Astrocyte of the spinal cord (primary cell): ENCODE measurements around the gene CCNB2.
A peak's percentile ranks its signal among the peaks of the same experiment; 100 is the strongest.

Source experiments
- DNase-seq: peaks from one replicate; pipeline ENCODE4 v3.0.0; 2011; ENCODE audit warnings: low read depth, low spot score
- H3K4me3 ChIP-seq: 2 replicates; pipeline ENCODE4 v1.5.1; 2011; ENCODE audit warnings: low read depth, mild to moderate bottlenecking, low read length, moderate library complexity
- in situ Hi-C: cut with HindIII; loops from 2 replicates; pipeline ENCODE4 v1.10.0; 2017; ENCODE audit warnings: low sequenced_read_pairs
- TF ChIP-seq, protein P1 (sequence below): IDR thresholded peaks from 2 replicates; pipeline ENCODE4 v1.5.1; 2012; ENCODE audit warnings: low read depth, mild to moderate bottlenecking, low read length, inconsistent platforms

Gene CCNB2

DNA sequence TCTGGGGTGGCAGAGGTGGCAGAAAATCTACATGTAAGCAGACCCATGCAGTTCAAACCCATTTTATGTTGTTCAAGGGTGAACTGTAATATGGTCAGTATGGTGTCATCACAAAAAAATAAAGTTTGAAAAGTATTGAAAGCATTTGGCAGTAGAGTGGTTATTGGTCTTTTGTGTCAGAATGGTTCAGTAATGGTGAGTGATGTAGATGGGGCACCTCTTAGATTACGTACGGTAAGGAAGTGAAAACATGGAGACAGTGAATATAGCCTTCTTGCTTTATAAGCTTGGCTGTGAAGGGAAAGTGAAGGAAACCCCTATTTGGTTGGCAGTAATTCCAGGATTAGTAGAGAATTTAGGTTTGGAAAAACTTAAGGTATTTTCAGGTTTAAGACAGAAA is 17.2 kb upstream of the CCNB2 start:
- in situ Hi-C loops = no loop called here
- TF ChIP-seq, protein P1, sequence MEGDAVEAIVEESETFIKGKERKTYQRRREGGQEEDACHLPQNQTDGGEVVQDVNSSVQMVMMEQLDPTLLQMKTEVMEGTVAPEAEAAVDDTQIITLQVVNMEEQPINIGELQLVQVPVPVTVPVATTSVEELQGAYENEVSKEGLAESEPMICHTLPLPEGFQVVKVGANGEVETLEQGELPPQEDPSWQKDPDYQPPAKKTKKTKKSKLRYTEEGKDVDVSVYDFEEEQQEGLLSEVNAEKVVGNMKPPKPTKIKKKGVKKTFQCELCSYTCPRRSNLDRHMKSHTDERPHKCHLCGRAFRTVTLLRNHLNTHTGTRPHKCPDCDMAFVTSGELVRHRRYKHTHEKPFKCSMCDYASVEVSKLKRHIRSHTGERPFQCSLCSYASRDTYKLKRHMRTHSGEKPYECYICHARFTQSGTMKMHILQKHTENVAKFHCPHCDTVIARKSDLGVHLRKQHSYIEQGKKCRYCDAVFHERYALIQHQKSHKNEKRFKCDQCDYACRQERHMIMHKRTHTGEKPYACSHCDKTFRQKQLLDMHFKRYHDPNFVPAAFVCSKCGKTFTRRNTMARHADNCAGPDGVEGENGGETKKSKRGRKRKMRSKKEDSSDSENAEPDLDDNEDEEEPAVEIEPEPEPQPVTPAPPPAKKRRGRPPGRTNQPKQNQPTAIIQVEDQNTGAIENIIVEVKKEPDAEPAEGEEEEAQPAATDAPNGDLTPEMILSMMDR = no peak
- no peak for DNase-seq

DNA sequence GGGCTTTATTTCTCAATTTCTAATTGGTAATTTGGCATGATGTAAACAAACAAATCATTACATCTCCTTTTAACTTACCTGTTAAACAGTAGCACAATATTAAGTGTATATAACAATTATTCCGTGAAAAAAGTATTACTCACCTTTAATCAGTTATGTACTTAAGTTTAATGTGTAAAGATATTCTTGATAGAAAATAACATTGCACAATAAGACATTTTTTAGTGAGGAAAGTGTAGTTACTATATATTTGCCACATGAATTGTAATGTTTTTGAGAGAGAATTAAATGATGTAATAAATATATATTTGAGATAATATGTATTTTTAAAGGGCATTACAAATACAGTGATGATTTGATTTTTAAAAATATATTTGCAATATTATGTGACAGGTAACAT is 10.9 kb upstream of the CCNB2 start:
- no peak overlapping the region for H3K4me3 ChIP-seq
- TF ChIP-seq, protein P1 = no peak
- in situ Hi-C loops = no loop called here
- no peak for DNase-seq

More for the DNA sequence above, 17.2 kb upstream of the CCNB2 start:
- no peak overlapping the region for H3K4me3 ChIP-seq

DNA sequence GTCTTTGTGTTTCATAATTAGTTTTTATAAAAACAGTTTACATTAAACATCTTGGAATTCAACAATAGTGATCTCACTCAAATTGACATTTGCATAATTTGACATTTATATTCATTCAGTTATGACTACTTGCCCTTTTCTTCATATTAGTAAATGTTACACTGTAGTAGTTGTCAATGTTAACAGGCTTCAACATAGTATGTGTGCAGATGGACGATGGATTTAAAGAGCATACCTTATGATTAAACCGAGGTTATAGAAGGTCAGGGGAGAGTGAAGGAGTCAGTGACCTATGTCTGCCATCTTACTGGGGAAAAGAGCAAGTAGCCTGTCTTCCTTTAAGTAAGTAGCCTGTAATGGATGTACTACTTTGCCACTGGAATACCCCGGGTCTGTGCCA is 8.5 kb upstream of the CCNB2 start:
- no peak for DNase-seq
- H3K4me3 ChIP-seq = no peak overlapping the region
- TF ChIP-seq, protein P1 = no peak
- in situ Hi-C loops = no loop called here

DNA sequence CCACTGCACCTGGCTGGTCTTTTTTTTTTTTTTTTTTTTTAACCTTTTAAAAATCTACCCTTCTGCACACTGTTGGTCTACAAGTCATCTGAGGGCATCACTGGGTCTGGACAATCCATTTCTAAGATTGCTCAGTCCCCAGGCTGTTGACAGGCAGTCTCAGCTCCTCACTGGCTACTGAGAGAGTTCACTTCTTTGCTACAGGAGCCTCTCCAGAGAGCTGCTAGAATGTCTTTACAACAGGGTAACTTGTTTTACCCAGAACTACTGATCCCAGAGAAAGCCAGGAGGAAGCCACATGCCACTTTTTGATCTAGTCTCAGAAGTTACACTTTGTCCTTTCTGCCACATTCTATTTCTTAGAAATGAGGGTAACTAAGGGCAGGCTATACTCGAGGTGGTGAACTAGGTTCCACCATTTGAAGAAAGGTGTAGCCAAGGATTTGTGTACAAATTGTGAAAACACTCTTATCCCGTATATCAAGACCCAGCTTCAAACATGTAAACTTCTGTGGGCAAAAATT is 5.7 kb upstream of the CCNB2 start:
- TF ChIP-seq, protein P1 = no peak
- DNase-seq = no peak
- in situ Hi-C loops = no loop called here
- no peak overlapping the region for H3K4me3 ChIP-seq

DNA sequence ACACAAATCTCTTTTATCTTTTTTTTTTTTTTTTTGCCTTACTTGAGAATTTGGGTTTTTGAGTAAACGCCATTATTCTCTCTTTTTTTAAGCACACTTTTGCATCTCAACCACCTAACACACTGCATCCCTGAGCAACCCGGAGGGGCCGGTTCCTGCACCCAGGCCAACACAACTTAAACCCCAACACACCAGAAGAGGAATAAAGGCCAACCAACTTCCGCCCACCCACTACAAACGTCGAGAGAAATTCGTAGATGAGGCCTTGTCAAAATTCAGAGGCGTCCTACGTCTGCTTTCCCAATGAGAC is 389 bp upstream of the CCNB2 start:
- H3K4me3 ChIP-seq = peak overlapping the region; percentile 85
- TF ChIP-seq, protein P1 = no peak
- in situ Hi-C loops = no loop called here
- DNase-seq = no peak

DNA sequence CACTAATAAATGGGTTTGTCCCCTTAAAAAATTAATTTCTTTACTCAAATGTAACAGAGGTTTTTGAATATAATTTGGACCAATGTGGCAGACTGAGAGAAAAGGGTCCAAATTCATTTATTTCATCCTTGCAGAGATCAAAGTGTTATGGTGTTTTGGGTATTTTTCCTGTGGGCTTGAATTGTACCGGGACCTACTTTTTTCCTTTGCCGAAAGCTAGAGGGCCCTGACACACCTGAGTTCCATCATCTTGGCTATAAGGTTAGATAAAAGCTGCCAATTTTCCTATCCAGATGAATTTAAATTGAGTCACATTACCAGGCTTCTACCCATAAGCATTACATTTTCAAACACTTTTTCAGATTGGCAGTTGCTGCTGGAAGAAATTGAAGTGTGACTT is 908 bp downstream of the CCNB2 start:
- H3K4me3 ChIP-seq = peak overlapping the region; percentile 85
- DNase-seq = no peak
- TF ChIP-seq, protein P1 = peak; percentile 24
- in situ Hi-C loops = no loop called here

DNA sequence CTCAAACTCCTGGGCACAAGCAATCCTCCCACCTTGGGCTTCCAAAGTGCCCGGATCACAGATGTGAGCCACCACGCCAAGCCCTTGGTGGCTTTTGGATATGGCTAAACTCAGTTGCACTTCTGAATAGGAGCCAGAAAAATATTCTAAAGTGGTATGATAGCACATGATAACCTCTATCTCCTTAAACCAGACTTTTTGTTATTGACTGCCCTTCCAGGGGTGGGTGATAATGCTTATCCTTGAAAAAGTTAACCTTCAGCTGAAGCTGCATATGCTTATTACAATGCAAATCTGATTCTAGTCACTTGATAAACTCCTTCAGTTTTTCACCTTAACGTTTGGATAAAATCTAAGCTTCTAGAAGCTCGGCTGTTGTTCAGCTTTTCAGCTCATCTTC is 6.3 kb downstream of the CCNB2 start:
- TF ChIP-seq, protein P1 = no peak
- in situ Hi-C loops = no loop called here
- no peak for DNase-seq
- H3K4me3 ChIP-seq = no peak overlapping the region
